Spleen (tissue), 11 donors: ENCODE measurements around the gene XRCC1. TPM values are rescaled to one million over a fixed set of nuclear protein-coding genes. Genes with fewer than 3 reads are reported as not detected.
"Not testable (repeated sequence)": the region's sequence is repeated elsewhere in the genome, so short reads cannot be mapped to it uniquely, and the experiment has no call there.

Experiments used
- DNase-seq: peaks from one replicate; pipeline ENCODE4 v3.0.0-alpha.2; 2020
- H3K27ac ChIP-seq, 8 donors: fragments of 200-600 bp; sonication (generic) in 7 of 8; 1 replicate in 4 of 8; 2 replicates in 4 of 8; pipeline versions ENCODE4 v1.5.0 to v1.8.0; 2016 to 2021; ENCODE audit warnings: inconsistent platforms in 4 of 8, mild to moderate bottlenecking in 4 of 8, moderate library complexity in 1 of 8
- H3K27me3 ChIP-seq, 7 donors: fragments of 200-600 bp; sonication (generic) in 6 of 7; replicated peaks in 1 of 7; 1 replicate in 4 of 7; 2 replicates in 3 of 7; pipeline versions ENCODE4 v1.5.0 to v1.8.0; 2016 to 2021; ENCODE audit warnings: inconsistent platforms in 3 of 7, mild to moderate bottlenecking in 1 of 7
- H3K36me3 ChIP-seq, 6 donors: fragments of 200-600 bp; sonication (generic) in 5 of 6; 1 replicate in 4 of 6; 2 replicates in 2 of 6; pipeline versions ENCODE4 v1.5.0 to v1.8.0; 2016 to 2021; ENCODE audit warnings: inconsistent platforms in 2 of 6
- H3K4me1 ChIP-seq, 6 donors: fragments of 200-600 bp; sonication (generic) in 5 of 6; 1 replicate in 3 of 6; 2 replicates in 3 of 6; pipeline versions ENCODE4 v1.5.0 to v1.8.0; 2016 to 2021; ENCODE audit warnings: inconsistent platforms in 3 of 6
- H3K4me3 ChIP-seq, 8 donors: fragments of 200-600 bp; sonication (generic) in 7 of 8; 1 replicate in 4 of 8; 2 replicates in 4 of 8; pipeline versions ENCODE4 v1.5.0 to v1.8.0; 2016 to 2021; ENCODE audit warnings: inconsistent platforms in 4 of 8, mild to moderate bottlenecking in 4 of 8, moderate library complexity in 2 of 8
- H3K9me3 ChIP-seq, 8 donors: fragments of 200-600 bp; sonication (generic) in 7 of 8; 1 replicate in 4 of 8; 2 replicates in 4 of 8; pipeline versions ENCODE4 v1.5.0 to v1.8.0; 2016 to 2021; ENCODE audit warnings: inconsistent platforms in 4 of 8
- POLR2A ChIP-seq, 3 donors: fragments of 450-650 bp; IDR thresholded peaks; one replicate each; pipeline ENCODE4 v1.5.1; 2017; ENCODE audit warnings: antibody characterized with exemption in 3 of 3, mild to moderate bottlenecking in 1 of 3
- POLR2AphosphoS5 ChIP-seq, 3 donors: sonication (generic); formaldehyde crosslinking; IDR thresholded peaks; one replicate each; pipeline ENCODE4 v1.5.1; 2017; ENCODE audit warnings: antibody characterized with exemption in 3 of 3
- WGBS, 5 donors: extraction: QIAGEN DNeasy Blood & Tissue Kit in 3 of 5; methylation state at CpG; one replicate each; pipeline versions ENCODE4 v1.1.5 to v1.1.7; 2013 to 2018; 5-methylcytosine and 5-hydroxymethylcytosine counted together
- intact Hi-C: fragments of 100-400 bp; cut with DNase I; formaldehyde crosslinking; loops from one replicate; pipeline ENCODE4 v1.15.0; 2023; ENCODE audit warnings: low total_unique reads
- polyA plus RNA-seq, 3 donors: library from polyadenylated mRNA; stranded (reverse); fragments of 200-250 nt; gene quantifications; one replicate each; pipeline ENCODE4 v1.2.1, GENCODE V29; 2013
- total RNA-seq, 7 donors: library from RNA; depleted of rRNA in 3 of 7; stranded (reverse); fragments of >200 nt in 3 of 7; fragmentation: NEBNext Ultra II Directional in 4 of 7; extraction: Animal tissue kit (Norgen Biotek cat#: 25700) in 4 of 7; gene quantifications; one replicate each; pipeline versions ENCODE4 v1.1.0 to v1.2.1, GENCODE V29; 2016 to 2021
- TF ChIP-seq, protein P1 (sequence below), 11 experiments: fragments of 200-600 bp in 7 of 11; fragments of 450-650 bp in 4 of 11; sonication (generic) in 4 of 11; IDR thresholded peaks in 8 of 11; conservative IDR thresholded peaks in 3 of 11; 1 replicate in 7 of 11; 2 replicates in 4 of 11; pipeline versions ENCODE4 v1.4.0 to v1.8.0; 2016 to 2021; ENCODE audit warnings: antibody characterized with exemption in 11 of 11, inconsistent platforms in 4 of 11, mild to moderate bottlenecking in 1 of 11
- donor health status: healthy with polysubstance abuse.
- donor health status: DM: no; HTN: no; CAD: no; lungs with moderate emphysema.
- donor health status: DM: no; HTN: no; CAD: no.
- donor health status: Bipolar disorder and iron deficiency.
- donor health status: healthy.
- donor health status: DM: no; HTN: no; CAD: no.
- donor health status: DM: yes; HTN: yes; CAD: no.

XRCC1 gene
- total and polyA plus RNA-seq, 10 donors = 16.0 to 32.0 (median 25.1) TPM

DNA sequence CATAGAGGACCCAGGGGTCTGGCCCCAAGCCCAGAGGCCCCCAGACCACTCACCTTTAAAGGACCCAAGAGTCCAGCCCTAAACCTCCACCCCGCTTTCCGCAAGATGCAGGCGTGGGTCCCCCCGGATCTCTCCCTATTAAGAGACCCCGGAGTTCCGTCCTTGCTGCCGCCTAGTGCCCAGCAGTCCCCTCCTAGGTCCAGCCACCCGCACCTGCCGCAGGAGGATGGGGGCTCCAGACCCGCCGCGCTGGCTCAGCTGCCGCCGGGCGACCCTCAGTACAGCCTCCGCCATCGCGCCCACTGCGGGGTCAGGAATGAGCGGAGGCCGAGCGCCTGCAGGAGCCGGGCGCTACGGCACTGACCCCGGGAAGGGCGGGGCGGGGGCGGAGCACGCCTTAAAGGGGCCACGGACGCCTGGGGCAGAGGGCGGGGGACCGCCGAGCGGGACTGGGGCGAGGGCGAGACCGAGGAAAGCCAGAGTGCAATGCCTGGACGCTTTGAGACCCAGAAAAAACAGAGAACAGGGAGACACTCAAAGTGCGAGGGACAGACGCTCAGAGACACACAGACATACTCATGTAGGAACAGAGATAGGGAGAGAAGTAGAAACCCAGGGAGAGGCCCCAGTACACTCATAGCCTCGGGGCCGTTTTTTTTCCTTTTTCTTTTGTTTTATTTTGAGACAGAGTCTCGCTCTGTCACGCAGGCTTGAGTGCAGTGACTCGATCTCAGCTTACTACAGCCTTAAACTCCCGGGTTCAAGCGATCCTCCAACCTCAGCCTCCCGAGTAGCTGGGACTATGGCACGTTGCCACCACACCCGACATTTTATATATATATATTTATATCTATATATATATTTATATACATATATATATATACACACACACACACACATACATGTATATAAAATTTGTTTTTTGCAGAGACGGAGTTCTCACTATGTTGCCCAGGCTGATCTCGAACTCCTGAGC lies 48.2 kb downstream of the XRCC1 start, which contains the start of gene ETHE1:
ETHE1 (minus strand) TSS at position 318 of the 976 bp plus-strand sequence; CDS start at position 294, 24 bp downstream.
- DNase-seq = peak; percentile 95
- Histone ChIP-seq H3K27me3 (no peaks in the 10 kb centered on the region), H3K4me3 (peak within 1 kb of the TSS; percentile 72 to 91 (median 84)), H3K9me3 (no peaks in the 10 kb centered on the region), H3K36me3 (peaks cover 0 to 14% (median 0%) of the 10 kb centered on the region in 6 donors), H3K4me1 (peaks cover 23 to 79% (median 44%) of the 10 kb centered on the region in 6 donors), H3K27ac (peak within 1 kb of the TSS; percentile 67 to 90 (median 85))
- intact Hi-C loops = no loop called here
- TF ChIP-seq POLR2A (IDR thresholded peaks at IDR 0.05) = peak in 2 of 3 donors; percentile 30 to 77
- TF ChIP-seq, protein P1, sequence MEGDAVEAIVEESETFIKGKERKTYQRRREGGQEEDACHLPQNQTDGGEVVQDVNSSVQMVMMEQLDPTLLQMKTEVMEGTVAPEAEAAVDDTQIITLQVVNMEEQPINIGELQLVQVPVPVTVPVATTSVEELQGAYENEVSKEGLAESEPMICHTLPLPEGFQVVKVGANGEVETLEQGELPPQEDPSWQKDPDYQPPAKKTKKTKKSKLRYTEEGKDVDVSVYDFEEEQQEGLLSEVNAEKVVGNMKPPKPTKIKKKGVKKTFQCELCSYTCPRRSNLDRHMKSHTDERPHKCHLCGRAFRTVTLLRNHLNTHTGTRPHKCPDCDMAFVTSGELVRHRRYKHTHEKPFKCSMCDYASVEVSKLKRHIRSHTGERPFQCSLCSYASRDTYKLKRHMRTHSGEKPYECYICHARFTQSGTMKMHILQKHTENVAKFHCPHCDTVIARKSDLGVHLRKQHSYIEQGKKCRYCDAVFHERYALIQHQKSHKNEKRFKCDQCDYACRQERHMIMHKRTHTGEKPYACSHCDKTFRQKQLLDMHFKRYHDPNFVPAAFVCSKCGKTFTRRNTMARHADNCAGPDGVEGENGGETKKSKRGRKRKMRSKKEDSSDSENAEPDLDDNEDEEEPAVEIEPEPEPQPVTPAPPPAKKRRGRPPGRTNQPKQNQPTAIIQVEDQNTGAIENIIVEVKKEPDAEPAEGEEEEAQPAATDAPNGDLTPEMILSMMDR (IDR thresholded peaks at IDR 0.05 in 8 of 11, conservative IDR thresholded peaks at IDR 0.05 in 3 of 11) = no peak
- TF ChIP-seq POLR2AphosphoS5 (IDR thresholded peaks at IDR 0.05) = peak; percentile 89 to 95 (median 92)
- 4 to 7% (median 5%) methylated on average over 46 to 54 of the region's 54 CpGs for WGBS, 5 donors

DNA sequence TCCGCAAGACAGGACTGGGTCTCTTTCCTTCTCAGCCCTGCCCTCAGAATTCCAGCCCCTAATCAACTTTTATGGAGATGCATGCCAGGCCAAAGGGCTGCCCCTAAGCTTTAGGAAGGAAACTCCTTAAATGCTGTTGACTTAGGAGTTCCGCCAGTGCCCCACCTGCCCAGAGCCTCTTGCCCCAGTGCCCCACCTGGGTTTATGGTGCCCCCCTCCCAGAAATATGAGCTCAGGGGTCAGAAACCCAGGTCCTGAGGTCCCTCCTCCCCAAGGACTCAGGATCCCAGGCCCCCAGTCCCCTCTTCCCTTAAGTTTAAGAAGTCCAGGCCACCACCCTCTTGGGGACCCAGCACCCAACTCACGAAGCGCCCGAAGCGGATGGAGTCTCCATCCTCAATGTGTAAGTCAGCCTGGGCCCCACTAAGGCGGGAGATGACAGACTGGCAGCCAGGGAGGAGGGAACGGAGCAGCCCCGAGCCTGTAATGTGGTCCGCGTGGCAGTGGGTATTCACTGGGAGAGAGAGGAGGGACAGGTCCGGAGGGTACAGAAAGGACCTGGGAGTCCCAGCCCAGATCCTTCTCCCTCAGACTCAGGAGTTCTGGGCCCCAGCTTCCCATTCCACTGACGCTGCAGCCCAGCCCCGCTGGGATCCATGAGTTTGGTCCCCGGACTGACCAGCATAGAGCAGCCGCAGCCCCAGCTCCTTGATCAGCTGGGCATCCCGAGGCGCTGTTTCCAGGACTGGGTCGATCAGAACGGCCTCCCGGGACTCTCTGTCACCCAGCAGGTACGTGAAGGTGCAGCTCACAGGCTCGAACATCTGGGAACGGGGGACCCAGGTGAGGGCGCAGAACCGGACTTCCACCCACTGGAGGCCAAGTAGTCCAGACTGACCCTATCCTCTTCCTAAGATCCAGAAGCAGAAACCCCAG lies 49.2 kb downstream of the XRCC1 start:
- TF ChIP-seq POLR2AphosphoS5 (IDR thresholded peaks at IDR 0.05) (no peak), POLR2A (IDR thresholded peaks at IDR 0.05) (no peak)
- TF ChIP-seq, protein P1 (IDR thresholded peaks at IDR 0.05 in 8 of 11, conservative IDR thresholded peaks at IDR 0.05 in 3 of 11) = no peak
- 1 to 4% (median 2%) methylated on average over 15 to 26 of the region's 26 CpGs for WGBS, 5 donors
- Histone ChIP-seq H3K27me3 (no peaks in the 10 kb centered on the region), H3K9me3 (no peaks in the 10 kb centered on the region), H3K4me1 (peaks cover 21 to 77% (median 40%) of the 10 kb centered on the region in 6 donors), H3K36me3 (peaks cover 0 to 18% (median 0%) of the 10 kb centered on the region in 6 donors), H3K4me3 (peak overlapping the region; percentile 72 to 91 (median 84)), H3K27ac (peak overlapping the region; percentile 49 to 90 (median 85))
- peak; percentile 80 for DNase-seq
- intact Hi-C loops = no loop called here

DNA sequence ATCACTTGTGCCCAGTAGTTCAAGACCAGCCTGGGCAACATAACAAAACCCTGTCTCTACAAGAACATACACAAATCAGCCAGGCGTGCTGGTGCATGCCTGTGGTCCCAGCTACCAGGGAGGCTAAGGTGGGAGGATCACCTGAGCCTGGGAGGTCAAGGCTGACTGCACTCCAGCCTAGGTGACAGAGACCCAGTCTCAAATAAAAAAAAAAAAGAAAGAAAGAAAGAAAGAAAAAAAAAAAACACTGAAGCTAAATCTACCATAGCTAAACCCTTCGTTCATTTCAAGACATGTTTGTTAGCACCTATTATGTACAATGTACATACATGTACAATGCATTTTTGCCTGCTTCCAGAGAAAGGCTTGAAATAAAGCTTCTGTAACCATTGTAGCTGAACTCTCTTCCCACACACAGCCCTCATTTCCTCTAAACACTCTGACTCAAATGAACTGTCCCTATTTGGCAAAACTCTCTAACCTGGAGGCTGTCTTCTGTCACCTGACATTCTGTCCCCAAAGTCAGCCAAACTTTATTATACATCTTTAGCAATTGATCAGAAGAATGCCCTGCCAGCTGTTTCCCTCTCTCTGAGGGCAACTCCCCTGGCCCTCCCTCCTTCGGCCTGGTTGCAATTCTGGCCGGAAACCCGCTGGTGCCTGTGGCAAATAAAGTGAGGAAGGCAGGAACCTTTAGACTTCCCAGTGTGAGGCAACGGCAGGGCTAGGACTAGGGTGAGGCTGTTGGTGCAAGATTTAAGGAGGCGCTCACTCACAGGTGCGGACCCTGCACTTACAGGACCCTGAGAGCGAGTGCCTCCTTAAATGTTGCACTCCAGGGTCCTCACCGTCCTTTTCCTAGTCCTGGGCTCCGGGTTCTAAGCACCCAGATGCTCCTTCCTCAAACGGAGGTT lies 50.1 kb downstream of the XRCC1 start:
- Histone ChIP-seq H3K4me3 (peak overlapping the region; percentile 72 to 91 (median 84)), H3K27ac (peak overlapping the region; percentile 49 to 90 (median 85)), H3K36me3 (peaks cover 0 to 24% (median 0%) of the 10 kb centered on the region in 6 donors), H3K4me1 (peaks cover 21 to 80% (median 44%) of the 10 kb centered on the region in 6 donors), H3K9me3 (no peaks in the 10 kb centered on the region), H3K27me3 (no peaks in the 10 kb centered on the region)
- WGBS, 5 donors = 5 to 9% (median 7%) methylated on average over 12 of the region's 12 CpGs
- intact Hi-C loops = no loop called here
- DNase-seq = no peak
- TF ChIP-seq, protein P1 (IDR thresholded peaks at IDR 0.05 in 8 of 11, conservative IDR thresholded peaks at IDR 0.05 in 3 of 11) = no peak
- TF ChIP-seq POLR2AphosphoS5 (IDR thresholded peaks at IDR 0.05) (peak in 2 of 3 donors; percentile 62 to 68), POLR2A (IDR thresholded peaks at IDR 0.05) (no peak)

DNA sequence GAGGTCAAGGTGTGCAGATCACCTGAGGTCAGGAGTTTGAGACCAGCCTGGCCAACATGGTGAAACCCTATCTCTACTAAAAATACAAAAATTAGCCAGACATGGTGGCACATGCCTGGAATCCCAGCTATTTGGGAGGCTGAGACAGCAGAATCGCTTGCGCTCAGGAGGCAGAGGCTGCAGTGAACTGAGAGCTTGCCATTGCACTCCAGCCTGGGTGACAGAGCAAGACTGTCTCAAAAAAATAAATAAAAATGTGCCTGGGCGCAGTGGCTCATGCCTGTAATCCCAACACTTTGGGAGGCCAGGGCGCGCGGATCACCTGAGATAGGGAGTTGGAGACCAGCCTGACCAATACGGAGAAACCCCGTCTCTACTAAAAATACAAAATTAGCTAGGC lies 51.6 kb downstream of the XRCC1 start:
- WGBS, 5 donors = 95 to 98% (median 97%) methylated on average over 8 of the region's 8 CpGs
- Histone ChIP-seq H3K36me3 (peaks cover 0 to 26% (median 0%) of the 10 kb centered on the region in 6 donors), H3K27ac (peak overlapping the region in 1 of 8 donors; percentile 26), H3K4me1 (peaks cover 26 to 91% (median 49%) of the 10 kb centered on the region in 6 donors)
- DNase-seq, H3K27me3 ChIP-seq, intact Hi-C loops, H3K4me3 ChIP-seq, H3K9me3 ChIP-seq: not testable (repeated sequence)
